GM18873 (cell line): Measurements from ENCODE around the gene ZNF488.

Experiments used
- ATAC-seq: cut with Tn5 transposase; IDR thresholded peaks from one replicate; pipeline ENCODE4 v1.9.1; 2021; ENCODE audit warnings: mild to moderate bottlenecking, moderate library complexity, moderate number of reproducible peaks; ENCODE audit not compliant: unreplicated experiment, low FRiP score

The ZNF488 gene

GRCh38 chr10:47317251-47317650 is 66.8 kb downstream of the ZNF488 start:
- no peak for ATAC-seq

DNA sequence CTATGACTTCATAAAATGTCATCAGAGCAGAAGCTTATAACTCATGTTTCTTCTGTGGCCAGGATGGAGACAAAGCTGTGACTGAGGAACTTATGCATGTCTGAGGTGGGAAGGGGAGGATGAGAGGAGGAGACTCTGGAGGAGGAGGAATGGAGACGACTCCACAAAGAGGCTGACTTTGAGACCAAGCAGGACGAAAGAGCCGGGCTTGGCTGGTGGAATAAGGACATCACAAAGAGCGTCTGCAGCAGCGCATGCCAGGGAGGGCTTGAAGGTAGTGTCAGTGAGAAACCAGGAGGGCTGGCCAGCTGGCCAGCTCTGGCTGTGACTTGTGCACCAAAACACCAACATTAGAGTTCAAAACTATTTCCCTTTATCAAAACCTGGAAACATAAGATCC is 68.0 kb downstream of the ZNF488 start:
- ATAC-seq = no peak
